ENCODE data around the gene MLH3.
A peak's percentile ranks its signal among the peaks of the same experiment; 100 is the strongest.

Gene MLH3

GRCh38 chr14:75025082-75025481 is 26.2 kb downstream of the MLH3 start:
- TF ChIP-seq CTCF (IDR thresholded peaks at IDR 0.05), result no peak

GRCh38 chr14:75023108-75023507 is 28.2 kb downstream of the MLH3 start:
- no peak for TF ChIP-seq CTCF (IDR thresholded peaks at IDR 0.05)

GRCh38 chr14:75022655-75023054 is 28.6 kb downstream of the MLH3 start:
- TF ChIP-seq CTCF (IDR thresholded peaks at IDR 0.05), result peak; percentile 37; the same call in 1 of the 2 replicates

- TF ChIP-seq CTCF (IDR thresholded peaks at IDR 0.05), result no peak
Observed at GRCh38 chr14:75018694-75019093, 32.6 kb downstream of the MLH3 start.

GRCh38 chr14:75016815-75017214 is 34.5 kb downstream of the MLH3 start:
- TF ChIP-seq CTCF (IDR thresholded peaks at IDR 0.05), result no peak

GRCh38 chr14:75015496-75015895 is 35.8 kb downstream of the MLH3 start:
- no peak for TF ChIP-seq CTCF (IDR thresholded peaks at IDR 0.05)

- TF ChIP-seq CTCF (IDR thresholded peaks at IDR 0.05), result no peak
Observed at GRCh38 chr14:75013290-75013689, 38.0 kb downstream of the MLH3 start.

GRCh38 chr14:75011356-75011994 is 39.8 kb downstream of the MLH3 start:
- TF ChIP-seq CTCF (IDR thresholded peaks at IDR 0.05), result no peak

Measured in LNCAP (cell line).